A673 (cell line): ENCODE data around the gene C21orf91. TPM values are rescaled to one million over a fixed set of nuclear protein-coding genes. Genes with fewer than 3 reads are reported as not detected.

Source experiments
- BruUV-seq: library from RNA; stranded (reverse); fragments of 400-500 nt; replicated peaks from 2 replicates; lab custom pipeline; 2021; lab: Mats Ljungman, UMichigan
- CTCF ChIA-PET: fragments of 300-600 bp; sonication (Branson Sonifier 250); formaldehyde crosslinking; loops from one replicate; lab custom pipeline; 2022; ENCODE audit warnings: antibody characterized with exemption; lab: Charles Lee
- POLR2A ChIA-PET: fragments of 300-600 bp; sonication (Branson Sonifier 250); formaldehyde crosslinking; loops from one replicate; lab custom pipeline; 2022; ENCODE audit warnings: antibody characterized with exemption; ENCODE audit not compliant: low non-redundant PET; lab: Charles Lee
- DNase-seq: peaks from one replicate; pipeline ENCODE4 v3.0.0-alpha.2; 2015; ENCODE audit warnings: low spot score
- H3K27ac ChIP-seq: fragments of 200-600 bp; sonication (generic); 2 replicates; pipeline ENCODE4 v1.5.1; 2016; ENCODE audit warnings: mixed run types, low read depth, mild to moderate bottlenecking, mixed read lengths, antibody characterized with exemption, low read length; ENCODE audit not compliant: poor library complexity, severe bottlenecking
- H3K27me3 ChIP-seq: fragments of 200-600 bp; sonication (generic); replicated peaks from 2 replicates; pipeline ENCODE4 v1.6.1; 2017; ENCODE audit warnings: mixed run types, low read depth, mild to moderate bottlenecking, mixed read lengths, antibody characterized with exemption, low read length; ENCODE audit not compliant: insufficient read depth, poor library complexity
- H3K36me3 ChIP-seq: fragments of 200-600 bp; sonication (generic); 2 replicates; pipeline ENCODE4 v1.6.1; 2016; ENCODE audit warnings: mixed run types, mild to moderate bottlenecking, mixed read lengths, antibody characterized with exemption, low read length; ENCODE audit not compliant: insufficient read depth, poor library complexity, severe bottlenecking
- H3K4me1 ChIP-seq: fragments of 200-600 bp; sonication (generic); 2 replicates; pipeline ENCODE4 v1.6.1; 2017; ENCODE audit warnings: mixed run types, mild to moderate bottlenecking, mixed read lengths, antibody characterized with exemption, low read length; ENCODE audit not compliant: insufficient read depth, poor library complexity, severe bottlenecking
- H3K4me3 ChIP-seq: fragments of 200-600 bp; sonication (generic); 2 replicates; pipeline ENCODE4 v1.5.1; 2016; ENCODE audit warnings: low read depth, mixed run types, mild to moderate bottlenecking, mixed read lengths, low read length; ENCODE audit not compliant: poor library complexity, severe bottlenecking
- H3K9me3 ChIP-seq: fragments of 200-600 bp; sonication (generic); 2 replicates; pipeline ENCODE4 v1.6.1; 2016; ENCODE audit warnings: mixed run types, low read depth, mild to moderate bottlenecking, mixed read lengths, antibody characterized with exemption, low read length; ENCODE audit not compliant: poor library complexity, severe bottlenecking
- CTCF ChIP-seq: fragments of 300-800, 200-600 bp; sonication (generic); conservative IDR thresholded peaks from 2 replicates; pipeline ENCODE4 v1.5.1; 2017; ENCODE audit warnings: low read depth, mild to moderate bottlenecking, antibody characterized with exemption, low read length, moderate library complexity, mixed read lengths
- EZH2 ChIP-seq: fragments of 200-600 bp; sonication (generic); IDR thresholded peaks from 2 replicates; pipeline ENCODE4 v1.6.1; 2017; ENCODE audit warnings: borderline replicate concordance, low read depth, mild to moderate bottlenecking, mixed read lengths, antibody characterized with exemption, low read length; ENCODE audit not compliant: poor library complexity, severe bottlenecking
- intact Hi-C: fragments of 100-400 bp; cut with micrococcal nuclease; formaldehyde crosslinking; loops from one replicate; pipeline ENCODE4 v1.10.0; 2022; ENCODE audit not compliant: unreplicated experiment
- total RNA-seq: library from RNA; stranded (reverse); gene quantifications from 2 replicates; pipeline ENCODE4 v1.2.3, GENCODE V29; 2021

Gene C21orf91
- total RNA-seq, 1 experiment from 2014 or later, result 23.5 TPM

GRCh38 chr21:17797967-17798366, 21.2 kb downstream of the C21orf91 start:
- no peak for TF ChIP-seq EZH2
- no peak for TF ChIP-seq CTCF
- DNase-seq, result no peak
- Histone ChIP-seq H3K4me1 (peaks cover 24% of the 10 kb centered on the region), H3K4me3 (no peak overlapping the region), H3K27ac (no peak overlapping the region), H3K9me3 (no peaks in the 10 kb centered on the region), H3K27me3 (no peaks in the 10 kb centered on the region), H3K36me3 (peaks cover 23% of the 10 kb centered on the region)
- no TSS peak for BruUV-seq
- POLR2A ChIA-PET, result no interaction called here
- CTCF ChIA-PET, result no interaction called here
- intact Hi-C loops, result no loop called here

GRCh38 chr21:17796503-17796902, 22.7 kb downstream of the C21orf91 start:
- intact Hi-C loops, result no loop called here
- H3K9me3 ChIP-seq, result no peaks in the 10 kb centered on the region
- no peaks in the 10 kb centered on the region for H3K27me3 ChIP-seq
- POLR2A ChIA-PET, result no interaction called here
- CTCF ChIA-PET, result no interaction called here
- BruUV-seq, result no TSS peak
- H3K27ac ChIP-seq, result no peak overlapping the region
- peaks cover 23% of the 10 kb centered on the region for H3K36me3 ChIP-seq
- H3K4me3 ChIP-seq, result no peak overlapping the region
- no peak for DNase-seq
- TF ChIP-seq CTCF, result no peak
- TF ChIP-seq EZH2, result no peak
- peaks cover 16% of the 10 kb centered on the region for H3K4me1 ChIP-seq

GRCh38 chr21:17796037-17796403, 23.1 kb downstream of the C21orf91 start:
- no peak overlapping the region for H3K27ac ChIP-seq
- no peak for DNase-seq
- H3K9me3 ChIP-seq, result no peaks in the 10 kb centered on the region
- ChIA-PET POLR2A (no interaction called here), CTCF (no interaction called here)
- intact Hi-C loops, result no loop called here
- TF ChIP-seq EZH2, result no peak
- no peak for TF ChIP-seq CTCF
- BruUV-seq, result no TSS peak
- peaks cover 23% of the 10 kb centered on the region for H3K36me3 ChIP-seq
- no peak overlapping the region for H3K4me3 ChIP-seq
- H3K27me3 ChIP-seq, result no peaks in the 10 kb centered on the region
- H3K4me1 ChIP-seq, result peaks cover 16% of the 10 kb centered on the region
